ENCODE measurements around the gene CAPNS1.

CAPNS1 gene

GRCh38 chr19:36139473-36140303 is at the start of gene CAPNS1:
TSS of gene CAPNS1 (plus strand) at chr19:36140066. CDS start at chr19:36141012, 946 bp downstream.
- H3K4me3 ChIP-seq (replicated peaks in 1 of 2; ENCODE audit: low read depth in 2 of 2, low read length in 2 of 2), result peak within 1 kb of the TSS; percentile 90 to 94
- no peak for TF ChIP-seq CTCF (IDR thresholded peaks at IDR 0.05; ENCODE audit: low read depth, low read length)
- peak; percentile 95 to 97 for DNase-seq (ENCODE audit: low read depth in 2 of 2)

DNA sequence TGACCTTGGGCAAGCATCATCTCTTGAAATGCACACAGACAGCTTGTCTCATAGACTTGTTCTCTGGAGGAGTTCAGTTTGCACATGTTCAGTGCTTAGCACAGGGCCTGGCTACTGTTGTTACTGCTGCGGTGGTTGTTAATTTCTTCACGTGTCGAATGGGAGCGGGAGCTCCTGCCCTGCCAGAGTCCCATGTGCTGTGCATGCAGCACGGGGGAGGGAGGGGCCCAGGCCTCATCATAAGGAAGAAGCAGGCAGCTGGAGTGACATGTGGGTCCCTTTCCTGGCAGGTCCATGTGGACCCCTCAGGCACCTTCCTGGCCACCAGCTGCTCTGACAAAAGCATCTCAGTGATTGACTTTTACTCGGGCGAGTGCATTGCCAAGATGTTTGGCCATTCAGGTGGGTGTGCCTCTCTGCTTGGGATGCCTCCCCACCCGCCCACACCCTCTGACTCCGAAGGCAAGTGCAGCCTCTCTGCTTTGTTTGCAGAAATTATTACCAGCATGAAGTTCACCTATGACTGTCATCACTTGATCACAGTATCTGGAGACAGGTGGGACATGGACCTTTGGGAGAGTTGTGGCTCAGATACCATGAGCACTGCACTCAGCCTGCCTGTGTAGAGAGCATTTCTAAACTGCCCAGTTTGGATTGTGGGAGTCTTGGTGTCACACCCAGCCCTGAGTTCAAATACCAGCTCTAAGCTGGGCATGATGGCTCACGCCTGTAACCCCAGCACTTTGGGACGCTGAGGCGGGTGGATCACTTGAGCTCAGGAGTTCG is 48.8 kb upstream of the CAPNS1 start:
- no peak for DNase-seq (ENCODE audit: low read depth in 2 of 2)
- TF ChIP-seq CTCF (IDR thresholded peaks at IDR 0.05; ENCODE audit: low read depth, low read length), result no peak
- H3K4me3 ChIP-seq (replicated peaks in 1 of 2; ENCODE audit: low read depth in 2 of 2, low read length in 2 of 2), result no peak overlapping the region

- DNase-seq (ENCODE audit: low read depth in 2 of 2), result no peak
- no peak for TF ChIP-seq CTCF (IDR thresholded peaks at IDR 0.05; ENCODE audit: low read depth, low read length)
- H3K4me3 ChIP-seq (replicated peaks in 1 of 2; ENCODE audit: low read depth in 2 of 2, low read length in 2 of 2), result no peak overlapping the region
Observed at GRCh38 chr19:36092566-36092965, 47.3 kb upstream of the CAPNS1 start.

- no peak for TF ChIP-seq CTCF (IDR thresholded peaks at IDR 0.05; ENCODE audit: low read depth, low read length)
- H3K4me3 ChIP-seq (replicated peaks in 1 of 2; ENCODE audit: low read depth in 2 of 2, low read length in 2 of 2), result no peak overlapping the region
- DNase-seq (ENCODE audit: low read depth in 2 of 2), result no peak
Observed at GRCh38 chr19:36093146-36093662, 46.7 kb upstream of the CAPNS1 start.

- peak in 1 of 2 donors; percentile 26 for DNase-seq (ENCODE audit: low read depth in 2 of 2)
- no peak for TF ChIP-seq CTCF (IDR thresholded peaks at IDR 0.05; ENCODE audit: low read depth, low read length)
- H3K4me3 ChIP-seq (replicated peaks in 1 of 2; ENCODE audit: low read depth in 2 of 2, low read length in 2 of 2), result no peak overlapping the region
Observed at GRCh38 chr19:36093687-36094086, 46.2 kb upstream of the CAPNS1 start.

DNA sequence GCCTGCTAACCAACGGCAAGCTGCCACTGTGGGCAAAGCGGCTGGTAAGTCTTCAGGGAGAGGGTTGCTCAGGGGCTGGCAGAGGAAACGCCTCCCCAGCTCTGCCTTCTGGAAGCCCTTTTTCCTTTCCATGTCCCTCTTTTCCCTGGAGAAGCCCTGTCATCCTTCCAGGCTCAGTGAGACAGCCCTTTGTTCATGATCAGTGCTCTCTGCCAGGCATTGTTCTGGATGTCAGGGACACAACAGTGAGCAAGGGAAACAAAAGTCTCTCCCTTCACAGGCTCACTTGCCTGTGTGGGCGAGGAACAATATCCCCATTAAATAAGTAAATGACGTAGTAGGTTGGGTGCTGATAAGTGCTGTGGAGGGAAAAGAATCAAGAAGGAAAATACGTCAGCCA is 42.8 kb upstream of the CAPNS1 start:
- no peak for TF ChIP-seq CTCF (IDR thresholded peaks at IDR 0.05; ENCODE audit: low read depth, low read length)
- peak in 1 of 2 donors; percentile 28 for DNase-seq (ENCODE audit: low read depth in 2 of 2)
- H3K4me3 ChIP-seq (replicated peaks in 1 of 2; ENCODE audit: low read depth in 2 of 2, low read length in 2 of 2), result no peak overlapping the region
